22Rv1 (cell line): ENCODE results near the gene MAPK6.

Source experiments
- H3K27ac ChIP-seq: fragments of 450-650 bp; 2 replicates; pipeline ENCODE4 v1.5.1; 2017
- CTCF ChIP-seq: fragments of 450-650 bp; IDR thresholded peaks from 2 replicates; pipeline ENCODE4 v1.5.1; 2017; ENCODE audit warnings: mild to moderate bottlenecking
- ZFX ChIP-seq: fragments of 450-650 bp; IDR thresholded peaks from 2 replicates; pipeline ENCODE4 v1.6.1; 2017; ENCODE audit warnings: antibody characterized with exemption, borderline replicate concordance

The MAPK6 gene

GRCh38 chr15:52085299-52085698, 66.3 kb downstream of the MAPK6 start:
- no peak overlapping the region for H3K27ac ChIP-seq
- TF ChIP-seq CTCF (no peak), ZFX (no peak)

GRCh38 chr15:52086011-52086786, 67.2 kb downstream of the MAPK6 start:
- H3K27ac ChIP-seq: no peak overlapping the region

GRCh38 chr15:52090193-52090592, 71.2 kb downstream of the MAPK6 start:
- H3K27ac ChIP-seq: no peak overlapping the region
- TF ChIP-seq ZFX (no peak), CTCF (no peak)

More at GRCh38 chr15:52086011-52086786, 67.2 kb downstream of the MAPK6 start:
- TF ChIP-seq ZFX: no peak
- TF ChIP-seq CTCF: no peak

- TF ChIP-seq ZFX (no peak), CTCF (no peak)
- H3K27ac ChIP-seq: no peak overlapping the region
Observed at GRCh38 chr15:52093167-52093538, 74.1 kb downstream of the MAPK6 start.

- TF ChIP-seq CTCF (no peak), ZFX (no peak)
- H3K27ac ChIP-seq: no peak overlapping the region
Observed at GRCh38 chr15:52093539-52094510, 74.8 kb downstream of the MAPK6 start.

GRCh38 chr15:52094811-52095584, 76.0 kb downstream of the MAPK6 start:
- no peak overlapping the region for H3K27ac ChIP-seq
- no peak for TF ChIP-seq CTCF
- TF ChIP-seq ZFX: no peak
